ENCODE data around the gene ENO2. TPM values are rescaled to one million over a fixed set of nuclear protein-coding genes. Genes with fewer than 3 reads are reported as not detected.
"Not testable (repeated sequence)": the region's sequence is repeated elsewhere in the genome, so short reads cannot be mapped to it uniquely, and the experiment has no call there.

ENO2 gene
- total RNA-seq, 3 donors from 2014 or later: 5.0 to 16.1 (median 11.1) TPM

DNA sequence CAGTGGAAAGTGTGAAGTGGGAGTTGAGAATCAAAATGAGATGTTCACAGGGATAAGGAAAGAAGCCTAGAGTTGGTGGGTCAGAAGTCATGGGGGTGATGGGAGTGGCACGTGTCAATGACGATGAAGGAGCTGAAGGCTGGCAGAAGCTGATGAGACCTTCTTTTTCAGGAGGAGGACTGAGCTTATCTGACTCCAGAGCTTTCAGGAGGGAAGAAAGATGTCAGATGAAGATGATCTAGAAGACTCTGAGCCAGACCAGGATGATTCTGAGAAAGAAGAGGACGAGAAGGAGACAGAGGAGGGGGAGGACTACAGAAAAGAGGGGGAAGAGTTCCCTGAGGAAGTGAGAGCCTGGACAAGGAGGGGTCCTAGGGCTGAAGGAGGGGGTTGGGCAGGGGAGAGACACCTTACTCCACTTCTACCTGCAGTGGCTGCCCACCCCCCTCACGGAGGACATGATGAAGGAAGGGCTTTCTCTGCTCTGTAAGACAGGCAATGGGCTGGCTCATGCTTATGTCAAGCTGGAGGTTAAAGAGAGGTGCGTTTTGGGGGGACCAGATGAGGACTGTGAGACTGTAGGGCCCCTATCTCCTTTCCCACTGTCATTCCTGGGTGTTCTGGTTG lies 8.9 kb upstream of the ENO2 start:
- Histone ChIP-seq H3K27me3 (no peaks in the 10 kb centered on the region), H3K4me1 (no peaks in the 10 kb centered on the region), H3K4me3 (peak overlapping the region in 2 of 3 donors; percentile 72 to 77), H3K9me3 (no peaks in the 10 kb centered on the region), H3K27ac (peak overlapping the region; percentile 93 to 94), H3K36me3 (no peaks in the 10 kb centered on the region)
- no peak for DNase-seq (ENCODE audit: low spot score in 2 of 2)
- TF ChIP-seq POLR2A (IDR thresholded peaks at IDR 0.05) (no peak), POLR2AphosphoS5 (IDR thresholded peaks at IDR 0.05) (no peak)
- TF ChIP-seq, protein P1, sequence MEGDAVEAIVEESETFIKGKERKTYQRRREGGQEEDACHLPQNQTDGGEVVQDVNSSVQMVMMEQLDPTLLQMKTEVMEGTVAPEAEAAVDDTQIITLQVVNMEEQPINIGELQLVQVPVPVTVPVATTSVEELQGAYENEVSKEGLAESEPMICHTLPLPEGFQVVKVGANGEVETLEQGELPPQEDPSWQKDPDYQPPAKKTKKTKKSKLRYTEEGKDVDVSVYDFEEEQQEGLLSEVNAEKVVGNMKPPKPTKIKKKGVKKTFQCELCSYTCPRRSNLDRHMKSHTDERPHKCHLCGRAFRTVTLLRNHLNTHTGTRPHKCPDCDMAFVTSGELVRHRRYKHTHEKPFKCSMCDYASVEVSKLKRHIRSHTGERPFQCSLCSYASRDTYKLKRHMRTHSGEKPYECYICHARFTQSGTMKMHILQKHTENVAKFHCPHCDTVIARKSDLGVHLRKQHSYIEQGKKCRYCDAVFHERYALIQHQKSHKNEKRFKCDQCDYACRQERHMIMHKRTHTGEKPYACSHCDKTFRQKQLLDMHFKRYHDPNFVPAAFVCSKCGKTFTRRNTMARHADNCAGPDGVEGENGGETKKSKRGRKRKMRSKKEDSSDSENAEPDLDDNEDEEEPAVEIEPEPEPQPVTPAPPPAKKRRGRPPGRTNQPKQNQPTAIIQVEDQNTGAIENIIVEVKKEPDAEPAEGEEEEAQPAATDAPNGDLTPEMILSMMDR (IDR thresholded peaks at IDR 0.05): no peak
- intact Hi-C loops (cut with DNase I; ENCODE audit: low total_unique reads): no loop called here

DNA sequence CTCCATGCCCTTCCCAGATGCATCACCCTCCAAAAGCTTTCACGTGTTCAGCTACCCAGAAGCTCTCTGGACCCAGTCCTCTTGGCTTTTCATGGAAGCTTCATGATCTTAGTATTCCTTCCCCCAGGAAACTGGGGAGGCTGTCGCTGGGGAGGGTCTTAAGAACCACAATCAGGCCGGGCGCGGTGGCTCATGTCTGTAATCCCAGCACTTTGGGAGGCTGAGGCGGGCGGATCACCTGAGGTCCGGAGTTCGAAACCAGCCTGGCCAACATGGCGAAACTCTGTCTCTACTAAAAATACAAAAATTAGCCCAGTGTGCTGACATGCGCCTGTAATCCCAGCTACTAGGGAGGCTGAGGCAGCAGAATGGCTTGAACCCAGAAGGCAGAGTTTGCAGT lies 6.2 kb upstream of the ENO2 start:
- H3K4me1 ChIP-seq; H3K36me3 ChIP-seq; H3K9me3 ChIP-seq; H3K27me3 ChIP-seq; H3K4me3 ChIP-seq; H3K27ac ChIP-seq; intact Hi-C loops (cut with DNase I; ENCODE audit: low total_unique reads); DNase-seq (ENCODE audit: low spot score in 2 of 2): not testable (repeated sequence)

DNA sequence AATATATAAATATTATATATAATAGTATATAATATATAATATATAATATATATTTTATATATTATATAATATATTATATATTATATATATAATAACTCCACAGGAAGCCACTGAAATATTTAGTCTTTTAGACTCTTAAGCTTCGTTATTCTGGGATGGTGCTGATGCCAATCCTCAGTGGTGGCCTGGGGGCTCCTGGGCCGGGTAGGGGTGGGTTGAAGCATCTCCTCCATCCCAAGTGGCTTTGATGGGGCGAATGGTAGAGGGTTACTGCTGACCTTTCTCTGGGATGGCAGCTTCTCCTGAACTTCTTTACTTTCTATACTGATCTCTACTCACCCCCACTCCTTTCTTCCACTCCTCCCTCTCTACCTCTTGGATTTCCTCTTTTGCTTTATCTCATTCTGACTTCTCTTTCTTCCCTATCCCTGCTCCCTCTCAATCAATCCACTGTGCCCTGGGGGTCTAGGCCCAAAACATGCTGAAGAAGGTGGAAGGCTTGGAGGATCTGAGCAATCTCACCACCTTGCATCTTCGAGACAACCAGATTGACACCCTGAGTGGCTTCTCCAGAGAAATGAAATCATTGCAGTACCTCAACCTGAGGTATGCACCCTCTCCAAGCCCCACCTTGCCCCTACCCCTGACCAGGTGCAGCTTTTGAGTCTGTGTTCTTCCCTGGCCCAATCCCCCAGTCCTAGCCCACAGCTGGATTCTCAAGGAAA lies 4.8 kb upstream of the ENO2 start:
- Histone ChIP-seq H3K9me3 (no peaks in the 10 kb centered on the region), H3K36me3 (no peaks in the 10 kb centered on the region), H3K4me3 (no peak overlapping the region), H3K27ac (no peak overlapping the region), H3K27me3 (no peaks in the 10 kb centered on the region), H3K4me1 (peaks cover 0 to 5% of the 10 kb centered on the region in 2 donors)
- no peak for DNase-seq (ENCODE audit: low spot score in 2 of 2)
- TF ChIP-seq POLR2AphosphoS5 (IDR thresholded peaks at IDR 0.05) (no peak), POLR2A (IDR thresholded peaks at IDR 0.05) (no peak)
- TF ChIP-seq, protein P1 (IDR thresholded peaks at IDR 0.05): no peak
- intact Hi-C loops (cut with DNase I; ENCODE audit: low total_unique reads): no loop called here

DNA sequence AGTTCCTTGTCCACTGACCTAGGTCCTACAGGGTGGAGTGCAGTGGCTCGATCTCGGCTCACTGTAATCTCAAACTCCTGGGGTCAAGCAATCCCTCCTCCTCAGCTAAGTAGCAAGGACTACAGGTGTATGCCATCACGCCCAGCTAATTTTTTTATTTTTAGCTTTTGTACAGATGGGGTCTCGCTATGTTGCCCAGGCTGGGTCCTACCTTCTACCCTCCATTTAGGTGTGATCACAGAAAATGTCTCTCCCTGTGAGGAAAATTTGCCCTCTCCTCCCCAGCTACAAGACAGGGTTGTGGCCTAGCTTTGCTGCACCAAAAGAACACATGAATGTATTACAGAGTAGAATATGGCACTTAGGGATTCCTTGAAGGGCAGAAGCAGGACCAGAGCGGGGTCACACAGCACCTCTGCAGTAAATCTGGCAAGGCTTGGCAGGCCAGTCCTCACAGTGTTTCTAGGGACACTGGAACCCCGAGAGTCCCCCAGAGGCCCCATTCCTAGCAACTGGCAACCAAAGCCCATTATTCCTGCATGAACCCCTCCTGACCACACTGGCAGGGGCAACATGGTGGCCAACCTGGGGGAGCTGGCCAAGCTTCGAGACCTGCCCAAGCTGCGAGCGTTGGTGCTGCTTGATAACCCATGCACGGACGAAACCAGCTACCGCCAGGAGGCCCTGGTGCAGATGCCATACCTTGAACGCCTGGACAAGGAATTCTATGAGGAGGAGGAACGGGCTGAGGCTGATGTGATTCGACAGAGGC lies 2.0 kb upstream of the ENO2 start:
- intact Hi-C loops (cut with DNase I; ENCODE audit: low total_unique reads): no loop called here
- H3K9me3 ChIP-seq: no peaks in the 10 kb centered on the region
- no peak for DNase-seq (ENCODE audit: low spot score in 2 of 2)
- H3K27me3 ChIP-seq: no peaks in the 10 kb centered on the region
- no peak for TF ChIP-seq POLR2AphosphoS5 (IDR thresholded peaks at IDR 0.05)
- TF ChIP-seq POLR2A (IDR thresholded peaks at IDR 0.05): no peak
- TF ChIP-seq, protein P1 (IDR thresholded peaks at IDR 0.05): no peak
- no peak overlapping the region for H3K4me3 ChIP-seq
- peaks cover 0 to 5% of the 10 kb centered on the region in 2 donors for H3K4me1 ChIP-seq
- H3K36me3 ChIP-seq: no peaks in the 10 kb centered on the region
- no peak overlapping the region for H3K27ac ChIP-seq

DNA sequence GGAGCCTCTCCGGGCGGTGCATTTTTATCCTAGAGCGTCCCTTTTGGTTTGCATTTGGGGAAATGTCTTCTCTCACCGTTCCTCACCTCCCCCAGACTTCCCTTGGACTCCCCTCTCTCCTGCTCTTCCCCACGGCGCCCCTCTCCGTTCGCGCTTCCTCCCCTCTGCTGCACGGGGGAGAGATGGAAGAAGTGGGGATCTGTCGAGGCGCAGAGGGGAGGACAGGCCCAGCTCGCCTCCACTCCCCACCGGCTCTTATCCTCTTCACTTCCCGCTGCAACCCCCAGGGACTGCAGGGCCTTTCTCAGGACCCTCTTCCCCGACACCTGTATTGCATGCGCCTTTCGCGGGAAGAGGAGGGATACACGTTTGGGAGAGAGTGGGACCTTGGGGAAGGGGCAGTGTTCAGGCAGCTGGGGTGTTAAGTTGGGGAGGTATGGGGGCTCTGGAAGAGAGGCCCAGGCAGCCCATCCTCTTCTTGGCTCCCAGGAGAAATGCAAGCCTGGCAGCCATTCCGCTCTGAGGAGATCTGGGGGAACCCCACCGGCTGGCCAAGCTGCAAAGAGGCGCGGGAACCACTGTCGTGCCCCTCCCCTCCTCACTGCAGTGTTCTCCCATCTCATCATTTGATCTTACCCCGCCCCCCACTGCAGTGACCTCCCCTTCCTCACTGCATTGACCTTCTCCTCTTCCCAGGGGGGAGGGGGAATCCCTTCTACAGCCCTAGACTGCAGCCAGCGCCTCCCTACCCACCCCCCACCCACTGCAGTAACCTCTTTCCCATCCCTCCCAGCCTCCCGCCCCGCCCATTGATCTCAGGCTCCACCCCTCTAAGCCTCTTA lies 788 bp downstream of the ENO2 start:
- intact Hi-C loops (cut with DNase I; ENCODE audit: low total_unique reads): no loop called here

More for the DNA sequence above, 788 bp downstream of the ENO2 start:
- no peaks in the 10 kb centered on the region for H3K27me3 ChIP-seq
- H3K36me3 ChIP-seq: no peaks in the 10 kb centered on the region
- H3K4me1 ChIP-seq: peaks cover 0 to 5% of the 10 kb centered on the region in 2 donors
- H3K9me3 ChIP-seq: no peaks in the 10 kb centered on the region
- H3K4me3 ChIP-seq: peak overlapping the region; percentile 59 to 87 (median 70)
- peak overlapping the region; percentile 81 to 93 for H3K27ac ChIP-seq
- DNase-seq (ENCODE audit: low spot score in 2 of 2): no peak
- no peak for TF ChIP-seq POLR2A (IDR thresholded peaks at IDR 0.05)
- TF ChIP-seq POLR2AphosphoS5 (IDR thresholded peaks at IDR 0.05): no peak
- TF ChIP-seq, protein P1 (IDR thresholded peaks at IDR 0.05): no peak
